Natural killer cell (primary cell): ENCODE measurements around the gene ARHGDIG. TPM values are rescaled to one million over a fixed set of nuclear protein-coding genes. Genes with fewer than 3 reads are reported as not detected.

Source experiments
- total RNA-seq, 4 donors: library from RNA; stranded (reverse); fragments of 120-200 nt in 1 of 4; gene quantifications; one replicate each; pipeline versions ENCODE4 v1.2.3 to v1.2.4, GENCODE V29; 2013 to 2022

The ARHGDIG gene
- total RNA-seq, 3 donors from 2014 or later (not counting 1 experiment from before 2014, with no cell fraction given), result 0.49 to 1.4 TPM; not detected in 1

Other genes starting within 250 kb of the ARHGDIG start
- 10 to 100 TPM; 10.6 to 14.6 (median 11.3) TPM for gene POLR3K, start 227.0 kb upstream of the ARHGDIG start, total RNA-seq
- 10 to 100 TPM in 2 of 3 donors, 1 to 10 TPM in 1; 6.4 to 13.4 (median 13.2) TPM for gene SNRNP25, start 226.8 kb upstream of the ARHGDIG start, total RNA-seq
- 1 to 10 TPM in 1 of 3 donors, under 1 TPM in 2; 0.26 to 1.1 (median 0.78) TPM for gene RHBDF1, start 208.0 kb upstream of the ARHGDIG start, total RNA-seq
- gene MPG, start 202.4 kb upstream of the ARHGDIG start, total RNA-seq, result 10 to 100 TPM; 29.9 to 34.3 (median 31.5) TPM
- 10 to 100 TPM; 44.8 to 62.1 (median 55.7) TPM for gene NPRL3, start 141.9 kb upstream of the ARHGDIG start, total RNA-seq
- not detected for gene HBZ, start 127.9 kb upstream of the ARHGDIG start, total RNA-seq
- not detected for gene HBM, start 114.6 kb upstream of the ARHGDIG start, total RNA-seq
- 1 to 10 TPM in 2 of 3 donors, not detected in 1; 3.2 to 9.9 TPM for gene HBA2, start 107.7 kb upstream of the ARHGDIG start, total RNA-seq
- 10 to 100 TPM in 1 of 3 donors, not detected in 2; 16.9 TPM for gene HBA1, start 103.9 kb upstream of the ARHGDIG start, total RNA-seq
- 1 to 10 TPM in 2 of 3 donors, not detected in 1; 1.0 to 2.0 TPM for gene HBQ1, start 100.1 kb upstream of the ARHGDIG start, total RNA-seq
- gene LUC7L, start 51.1 kb upstream of the ARHGDIG start, total RNA-seq, result 100 to 1,000 TPM; 129 to 168 (median 153) TPM
- gene FAM234A, start 45.8 kb upstream of the ARHGDIG start, total RNA-seq, result 10 to 100 TPM; 32.4 to 42.6 (median 40.7) TPM
- gene RGS11, start 4.6 kb upstream of the ARHGDIG start, total RNA-seq, result under 1 TPM in 1 of 3 donors, not detected in 2; 0.25 TPM
- not detected for gene PDIA2, start 2.6 kb downstream of the ARHGDIG start, total RNA-seq
- 100 to 1,000 TPM; 100 to 122 (median 106) TPM for gene AXIN1, start 72.1 kb downstream of the ARHGDIG start, total RNA-seq
- 10 to 100 TPM; 33.9 to 38.9 (median 37.5) TPM for gene MRPL28, start 89.9 kb downstream of the ARHGDIG start, total RNA-seq
- 10 to 100 TPM; 48.0 to 66.7 (median 54.2) TPM for gene PGAP6, start 101.4 kb downstream of the ARHGDIG start, total RNA-seq
- 10 to 100 TPM; 10.7 to 27.4 (median 25.4) TPM for gene NME4, start 116.6 kb downstream of the ARHGDIG start, total RNA-seq
- gene DECR2, start 121.3 kb downstream of the ARHGDIG start, total RNA-seq, result 10 to 100 TPM in 2 of 3 donors, 1 to 10 TPM in 1; 9.5 to 13.0 (median 12.9) TPM
- 10 to 100 TPM; 51.0 to 61.2 (median 55.3) TPM for gene RAB11FIP3, start 145.1 kb downstream of the ARHGDIG start, total RNA-seq
- gene CAPN15, start 247.1 kb downstream of the ARHGDIG start, total RNA-seq, result 100 to 1,000 TPM; 151 to 275 (median 186) TPM